CD4-positive, alpha-beta T cell treated with Interleukin-6 at 100 ng/mL for 8 hours (primary cell): ENCODE results near the gene TTC27.
"Not testable (repeated sequence)": the region's sequence is repeated elsewhere in the genome, so short reads cannot be mapped to it uniquely, and the experiment has no call there.

Source experiments
- DNase-seq: peaks from one replicate; pipeline ENCODE4 v3.0.0-alpha.2; 2020; ENCODE audit warnings: mixed read lengths, low spot score

The TTC27 gene

GRCh38 chr2:32627814-32628579 lies at the start of gene TTC27:
Gene TTC27, plus strand, starts transcription at chr2:32628050. Its CDS starts 243 bp downstream, at chr2:32628293.
- peak; percentile 95 for DNase-seq

- DNase-seq, result peak; percentile 25
Observed at GRCh38 chr2:32591669-32592463, 36.0 kb upstream of the TTC27 start.

GRCh38 chr2:32594573-32594972 lies 33.3 kb upstream of the TTC27 start:
- DNase-seq, result no peak

GRCh38 chr2:32611366-32611765 lies 16.5 kb upstream of the TTC27 start:
- no peak for DNase-seq

- DNase-seq, result no peak
Observed at GRCh38 chr2:32611771-32612170, 16.1 kb upstream of the TTC27 start.

- no peak for DNase-seq
Observed at GRCh38 chr2:32614084-32614483, 13.8 kb upstream of the TTC27 start.

GRCh38 chr2:32617599-32618189 lies 10.2 kb upstream of the TTC27 start:
- DNase-seq, result no peak

GRCh38 chr2:32622570-32623310 lies 5.1 kb upstream of the TTC27 start:
- no peak for DNase-seq

- no peak for DNase-seq
Observed at GRCh38 chr2:32623311-32623706, 4.5 kb upstream of the TTC27 start.

GRCh38 chr2:32624812-32625211 lies 3.0 kb upstream of the TTC27 start:
- DNase-seq, result no peak

GRCh38 chr2:32626639-32627221 lies 1.1 kb upstream of the TTC27 start:
- DNase-seq, result no peak

- no peak for DNase-seq
Observed at GRCh38 chr2:32627441-32627813, 423 bp upstream of the TTC27 start.

GRCh38 chr2:32632089-32632488 lies 4.2 kb downstream of the TTC27 start:
- no peak for DNase-seq

GRCh38 chr2:32633040-32633439 lies 5.2 kb downstream of the TTC27 start:
- DNase-seq, result no peak

GRCh38 chr2:32638548-32638947 lies 10.7 kb downstream of the TTC27 start:
- not testable (repeated sequence) for DNase-seq

- DNase-seq, result no peak
Observed at GRCh38 chr2:32641180-32641579, 13.3 kb downstream of the TTC27 start.

- no peak for DNase-seq
Observed at GRCh38 chr2:32647180-32647651, 19.4 kb downstream of the TTC27 start.

GRCh38 chr2:32652555-32653209 lies 24.8 kb downstream of the TTC27 start:
- DNase-seq, result no peak

- no peak for DNase-seq
Observed at GRCh38 chr2:32656069-32656468, 28.2 kb downstream of the TTC27 start.

GRCh38 chr2:32663864-32664263 lies 36.0 kb downstream of the TTC27 start:
- DNase-seq, result no peak

GRCh38 chr2:32666704-32667103 lies 38.9 kb downstream of the TTC27 start:
- DNase-seq, result no peak
